ENCODE data around the gene BEST1.

Gene BEST1

DNA sequence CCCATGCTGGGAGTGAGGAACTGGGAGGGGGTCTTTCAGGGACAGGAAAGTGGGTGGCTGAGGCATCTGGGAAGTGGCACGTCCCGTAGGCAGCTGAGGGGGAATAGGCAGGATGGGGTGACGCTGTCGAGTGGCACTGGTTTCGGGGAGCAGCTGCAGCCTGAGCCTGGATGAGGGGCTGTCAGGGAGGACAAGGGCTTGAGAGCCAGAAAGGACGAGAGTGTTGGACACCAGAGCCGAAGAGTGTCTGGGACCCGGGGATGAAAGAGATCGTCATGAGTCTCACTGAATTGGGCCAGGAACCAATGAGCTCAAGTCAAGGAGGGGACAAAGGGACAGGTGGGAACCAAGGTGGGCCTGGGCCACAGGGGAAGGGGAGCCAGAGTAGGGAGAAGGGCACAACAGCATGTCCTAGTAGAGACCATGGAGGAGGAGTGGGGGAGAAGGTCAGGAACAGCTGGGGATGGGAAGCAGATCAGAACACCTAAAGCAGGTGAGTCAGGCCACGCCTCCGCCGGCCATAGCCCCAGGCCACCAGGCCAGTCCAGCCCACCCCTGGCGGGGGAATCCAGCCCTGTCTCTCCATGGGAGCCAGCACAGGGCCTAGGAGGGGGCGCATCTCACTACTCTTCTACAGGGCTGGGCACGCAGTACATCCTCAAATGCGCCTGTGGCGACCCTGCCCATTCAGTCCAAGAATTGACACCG, 37.0 kb upstream of the BEST1 start:
- TF ChIP-seq CTCF (IDR thresholded peaks at IDR 0.05; ENCODE audit: insufficient read depth, low read length, poor library complexity, severe bottlenecking) = no peak
- DNase-seq (ENCODE audit: extremely low read depth, insufficient read length) = no peak

GRCh38 chr11:61913699-61914395, 36.3 kb upstream of the BEST1 start:
- H3K27me3 ChIP-seq (replicated peaks; ENCODE audit: control insufficient read depth, insufficient read depth, low read length) = peaks cover 4% of the 10 kb centered on the region
- TF ChIP-seq CTCF (IDR thresholded peaks at IDR 0.05; ENCODE audit: insufficient read depth, low read length, poor library complexity, severe bottlenecking) = no peak
- no peak for DNase-seq (ENCODE audit: extremely low read depth, insufficient read length)
- H3K36me3 ChIP-seq (ENCODE audit: control insufficient read depth, insufficient read depth, low read length) = no peaks in the 10 kb centered on the region
- no peak overlapping the region for H3K4me3 ChIP-seq (replicated peaks; ENCODE audit: low read depth, low read length)

More for the DNA sequence above, 37.0 kb upstream of the BEST1 start:
- H3K4me3 ChIP-seq (replicated peaks; ENCODE audit: low read depth, low read length) = no peak overlapping the region
- H3K36me3 ChIP-seq (ENCODE audit: control insufficient read depth, insufficient read depth, low read length) = no peaks in the 10 kb centered on the region
- peaks cover 3% of the 10 kb centered on the region for H3K27me3 ChIP-seq (replicated peaks; ENCODE audit: control insufficient read depth, insufficient read depth, low read length)

GRCh38 chr11:61914471-61915171, 35.5 kb upstream of the BEST1 start:
- no peak for DNase-seq (ENCODE audit: extremely low read depth, insufficient read length)
- no peaks in the 10 kb centered on the region for H3K36me3 ChIP-seq (ENCODE audit: control insufficient read depth, insufficient read depth, low read length)
- H3K4me3 ChIP-seq (replicated peaks; ENCODE audit: low read depth, low read length) = no peak overlapping the region
- H3K27me3 ChIP-seq (replicated peaks; ENCODE audit: control insufficient read depth, insufficient read depth, low read length) = peaks cover 4% of the 10 kb centered on the region
- no peak for TF ChIP-seq CTCF (IDR thresholded peaks at IDR 0.05; ENCODE audit: insufficient read depth, low read length, poor library complexity, severe bottlenecking)

GRCh38 chr11:61916737-61917333, 33.3 kb upstream of the BEST1 start:
- TF ChIP-seq CTCF (IDR thresholded peaks at IDR 0.05; ENCODE audit: insufficient read depth, low read length, poor library complexity, severe bottlenecking) = no peak
- no peak overlapping the region for H3K4me3 ChIP-seq (replicated peaks; ENCODE audit: low read depth, low read length)
- DNase-seq (ENCODE audit: extremely low read depth, insufficient read length) = no peak
- peaks cover 4% of the 10 kb centered on the region for H3K27me3 ChIP-seq (replicated peaks; ENCODE audit: control insufficient read depth, insufficient read depth, low read length)
- H3K36me3 ChIP-seq (ENCODE audit: control insufficient read depth, insufficient read depth, low read length) = no peaks in the 10 kb centered on the region

- Histone ChIP-seq H3K27me3 (replicated peaks; ENCODE audit: control insufficient read depth, insufficient read depth, low read length) (peaks cover 4% of the 10 kb centered on the region), H3K36me3 (ENCODE audit: control insufficient read depth, insufficient read depth, low read length) (no peaks in the 10 kb centered on the region), H3K4me3 (replicated peaks; ENCODE audit: low read depth, low read length) (no peak within 1 kb of the TSS)
- no peak for TF ChIP-seq CTCF (IDR thresholded peaks at IDR 0.05; ENCODE audit: insufficient read depth, low read length, poor library complexity, severe bottlenecking)
- DNase-seq (ENCODE audit: extremely low read depth, insufficient read length) = no peak
These were observed 32.6 kb upstream of the BEST1 start, which contains the start of gene RAB3IL1 for GRCh38 chr11:61917334-61918109. RAB3IL1 (minus strand) TSS chr11:61917566; CDS start chr11:61917367, 199 bp downstream.

All from GM06990 (cell line).